A549 (cell line): Measurements from ENCODE around the gene HNF1B.

Experiments
- CBX8 ChIP-seq: fragments of 200-600 bp; sonication (generic); IDR thresholded peaks from 2 replicates; pipeline ENCODE4 v1.6.1; 2016
- CEBPB ChIP-seq, 2 experiments: fragments of >200 bp in 1 of 2; sonication (Bioruptor Twin) in 1 of 2; formaldehyde crosslinking in 1 of 2; IDR thresholded peaks; 2 replicates each; pipeline ENCODE4 v1.6.1; 2012 to 2016
- CHD2 ChIP-seq: fragments of 150-350 bp; IDR thresholded peaks from 2 replicates; pipeline ENCODE4 v1.6.1; 2014; ENCODE audit warnings: low read length; ENCODE audit not compliant: partially characterized antibody
- EP300 ChIP-seq, 2 experiments: fragments of >200 bp; sonication (Bioruptor Twin); formaldehyde crosslinking; IDR thresholded peaks; 2 replicates in 1 of 2; 3 replicates in 1 of 2; pipeline ENCODE4 v1.6.1; 2016 to 2017
- POLR2A ChIP-seq: IDR thresholded peaks from 2 replicates; pipeline ENCODE4 v1.6.1; 2012; ENCODE audit warnings: mild to moderate bottlenecking, low read length
- SMC3 ChIP-seq: fragments of >200 bp; sonication (Bioruptor Twin); formaldehyde crosslinking; IDR thresholded peaks from 3 replicates; pipeline ENCODE4 v1.6.1; 2018; ENCODE audit warnings: inconsistent platforms
- SREBF2 ChIP-seq: fragments of 450-650 bp; IDR thresholded peaks from 2 replicates; pipeline ENCODE4 v1.6.1; 2014; ENCODE audit warnings: mild to moderate bottlenecking, moderate library complexity
- ZFP36 ChIP-seq: fragments of 450-650 bp; IDR thresholded peaks from 2 replicates; pipeline ENCODE4 v1.6.1; 2014; ENCODE audit warnings: borderline replicate concordance; ENCODE audit not compliant: partially characterized antibody
- TF ChIP-seq, protein P1 (sequence below): IDR thresholded peaks from 2 replicates; pipeline ENCODE4 v1.6.1; 2012
- TF ChIP-seq, protein P2 (sequence below): fragments of >200 bp; sonication (Bioruptor Twin); formaldehyde crosslinking; IDR thresholded peaks from 3 replicates; pipeline ENCODE4 v1.5.1; 2016

DNA sequence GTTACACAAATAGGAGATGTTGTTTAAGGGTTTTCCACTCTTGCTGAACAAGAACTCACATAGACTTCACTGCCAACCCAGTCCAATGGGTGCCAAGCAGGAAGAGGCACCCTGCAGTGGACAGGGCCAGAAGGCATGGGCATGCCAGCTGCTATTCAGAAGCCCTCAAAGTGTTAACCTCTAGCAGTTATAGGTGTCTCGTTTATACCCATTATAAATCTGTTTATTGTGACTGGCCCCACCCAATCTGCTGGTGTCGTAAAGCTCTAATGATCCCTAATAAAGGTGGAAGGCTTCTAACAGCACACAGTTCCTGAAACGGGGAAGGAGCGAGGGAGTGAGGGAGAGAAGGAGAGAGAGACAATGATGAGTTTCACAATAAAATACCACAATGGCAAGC lies 23.9 kb downstream of the HNF1B start:
- TF ChIP-seq ZFP36 (no peak), SREBF2 (no peak), SMC3 (no peak), CBX8 (no peak), POLR2A (no peak), EP300 (IDR thresholded peaks at IDR 0.05) (no peak), CEBPB (IDR thresholded peaks at IDR 0.05) (no peak), CHD2 (no peak)
- TF ChIP-seq, protein P1, sequence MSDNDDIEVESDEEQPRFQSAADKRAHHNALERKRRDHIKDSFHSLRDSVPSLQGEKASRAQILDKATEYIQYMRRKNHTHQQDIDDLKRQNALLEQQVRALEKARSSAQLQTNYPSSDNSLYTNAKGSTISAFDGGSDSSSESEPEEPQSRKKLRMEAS = no peak
- TF ChIP-seq, protein P2, sequence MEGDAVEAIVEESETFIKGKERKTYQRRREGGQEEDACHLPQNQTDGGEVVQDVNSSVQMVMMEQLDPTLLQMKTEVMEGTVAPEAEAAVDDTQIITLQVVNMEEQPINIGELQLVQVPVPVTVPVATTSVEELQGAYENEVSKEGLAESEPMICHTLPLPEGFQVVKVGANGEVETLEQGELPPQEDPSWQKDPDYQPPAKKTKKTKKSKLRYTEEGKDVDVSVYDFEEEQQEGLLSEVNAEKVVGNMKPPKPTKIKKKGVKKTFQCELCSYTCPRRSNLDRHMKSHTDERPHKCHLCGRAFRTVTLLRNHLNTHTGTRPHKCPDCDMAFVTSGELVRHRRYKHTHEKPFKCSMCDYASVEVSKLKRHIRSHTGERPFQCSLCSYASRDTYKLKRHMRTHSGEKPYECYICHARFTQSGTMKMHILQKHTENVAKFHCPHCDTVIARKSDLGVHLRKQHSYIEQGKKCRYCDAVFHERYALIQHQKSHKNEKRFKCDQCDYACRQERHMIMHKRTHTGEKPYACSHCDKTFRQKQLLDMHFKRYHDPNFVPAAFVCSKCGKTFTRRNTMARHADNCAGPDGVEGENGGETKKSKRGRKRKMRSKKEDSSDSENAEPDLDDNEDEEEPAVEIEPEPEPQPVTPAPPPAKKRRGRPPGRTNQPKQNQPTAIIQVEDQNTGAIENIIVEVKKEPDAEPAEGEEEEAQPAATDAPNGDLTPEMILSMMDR = no peak
